Astrocyte (in vitro differentiated cells and primary cell): Measurements from ENCODE around the gene ANKRA2. TPM values are rescaled to one million over a fixed set of nuclear protein-coding genes. Genes with fewer than 3 reads are reported as not detected.

Experiments
- DNase-seq: peaks from one replicate; pipeline ENCODE4 v3.0.0-alpha.2; 2010; ENCODE audit warnings: low read depth
- FAIRE-seq: peaks from 2 replicates; lab custom pipeline; 2011; peaks lifted over from hg19 to GRCh38; lab: Jason Lieb, UNC
- H2AFZ ChIP-seq: 2 replicates; pipeline ENCODE4 v1.6.0; 2012; ENCODE audit warnings: low read depth, low read length, inconsistent platforms
- H3K27ac ChIP-seq: 2 replicates; pipeline ENCODE4 v1.5.1; 2011; ENCODE audit warnings: low read depth, low read length, inconsistent platforms
- H3K27me3 ChIP-seq: 2 replicates; pipeline ENCODE4 v1.6.0; 2011; ENCODE audit warnings: low read length, inconsistent platforms; ENCODE audit not compliant: insufficient read depth
- H3K36me3 ChIP-seq: 2 replicates; pipeline ENCODE4 v1.5.1; 2011; ENCODE audit warnings: low read length, inconsistent platforms; ENCODE audit not compliant: insufficient read depth
- H3K4me1 ChIP-seq: 2 replicates; pipeline ENCODE4 v1.5.1; 2011; ENCODE audit warnings: low read length, inconsistent platforms; ENCODE audit not compliant: insufficient read depth
- H3K4me2 ChIP-seq: 2 replicates; pipeline ENCODE4 v1.6.0; 2012; ENCODE audit warnings: low read length, inconsistent platforms
- H3K4me3 ChIP-seq: 2 replicates; pipeline ENCODE4 v1.5.1; 2011; ENCODE audit warnings: low read depth, mild to moderate bottlenecking, low read length, inconsistent platforms; ENCODE audit not compliant: insufficient read depth
- H3K79me2 ChIP-seq: 2 replicates; pipeline ENCODE4 v1.6.0; 2012; ENCODE audit warnings: mild to moderate bottlenecking, low read length, inconsistent platforms; ENCODE audit not compliant: insufficient read depth
- H3K9ac ChIP-seq: 2 replicates; pipeline ENCODE4 v1.6.0; 2012; ENCODE audit warnings: mild to moderate bottlenecking, low read length, inconsistent platforms
- H3K9me3 ChIP-seq: 2 replicates; pipeline ENCODE4 v1.5.1; 2012; ENCODE audit warnings: low read depth, mild to moderate bottlenecking, low read length, inconsistent platforms; ENCODE audit not compliant: insufficient read depth
- H4K20me1 ChIP-seq: 2 replicates; pipeline ENCODE4 v1.6.0; 2012; ENCODE audit warnings: low read length, inconsistent platforms; ENCODE audit not compliant: insufficient read depth
- H3K27ac Mint-ChIP-seq: one replicate; pipeline ENCODE4 v1.8.0; 2021; ENCODE audit warnings: mild to moderate bottlenecking, mixed read lengths; ENCODE audit not compliant: unreplicated experiment
- H3K27me3 Mint-ChIP-seq: one replicate; pipeline ENCODE4 v1.8.0; 2021; ENCODE audit warnings: low read depth, mixed read lengths; ENCODE audit not compliant: unreplicated experiment
- H3K36me3 Mint-ChIP-seq: one replicate; pipeline ENCODE4 v1.8.0; 2021; ENCODE audit warnings: low read depth, mixed read lengths; ENCODE audit not compliant: unreplicated experiment
- H3K4me1 Mint-ChIP-seq: one replicate; pipeline ENCODE4 v1.8.0; 2021; ENCODE audit warnings: low read depth, mixed read lengths; ENCODE audit not compliant: unreplicated experiment
- H3K4me3 Mint-ChIP-seq: one replicate; pipeline ENCODE4 v1.8.0; 2021; ENCODE audit warnings: mild to moderate bottlenecking, moderate library complexity, mixed read lengths; ENCODE audit not compliant: unreplicated experiment
- H3K9me3 Mint-ChIP-seq: one replicate; pipeline ENCODE4 v1.8.0; 2021; ENCODE audit warnings: mild to moderate bottlenecking, mixed read lengths; ENCODE audit not compliant: unreplicated experiment
- CTCF ChIP-seq: IDR thresholded peaks from 2 replicates; pipeline ENCODE4 v1.5.1; 2011; ENCODE audit warnings: low read depth, mild to moderate bottlenecking, inconsistent platforms, low read length, moderate library complexity; ENCODE audit not compliant: insufficient read depth
- EZH2 ChIP-seq: IDR thresholded peaks from 2 replicates; pipeline ENCODE4 v1.6.1; 2012; ENCODE audit warnings: mild to moderate bottlenecking, low read length, inconsistent platforms; ENCODE audit not compliant: insufficient read depth
- total RNA-seq: library from RNA; stranded (reverse); gene quantifications from 2 replicates; pipeline ENCODE4 v1.2.1, GENCODE V29; 2021

Gene ANKRA2
- total RNA-seq, 1 donor from 2014 or later: 12.7 TPM

GRCh38 chr5:73596705-73597328 lies 31.4 kb upstream of the ANKRA2 start:
- Histone ChIP-seq H3K4me1 (peaks cover 7% of the 10 kb centered on the region), H3K4me2 (no peak overlapping the region), H3K9ac (no peak overlapping the region), H2AFZ (no peak overlapping the region), H3K27ac (no peak overlapping the region), H3K4me3 (no peak overlapping the region), H3K9me3 (no peaks in the 10 kb centered on the region), H3K36me3 (no peaks in the 10 kb centered on the region), H3K27me3 (no peaks in the 10 kb centered on the region), H3K79me2 (no peaks in the 10 kb centered on the region), H4K20me1 (no peaks in the 10 kb centered on the region)
- Mint-ChIP-seq H3K27me3 (no peaks in the 10 kb centered on the region), H3K4me3 (no peak overlapping the region), H3K9me3 (no peaks in the 10 kb centered on the region), H3K4me1 (peaks cover 5% of the 10 kb centered on the region), H3K36me3 (no peaks in the 10 kb centered on the region), H3K27ac (no peak overlapping the region)
- DNase-seq (peak; percentile 10), FAIRE-seq (no peak)
- TF ChIP-seq EZH2 (no peak), CTCF (peak; percentile 51)

- no peak overlapping the region for H3K4me3 Mint-ChIP-seq
- Histone ChIP-seq H3K27me3 (no peaks in the 10 kb centered on the region), H3K36me3 (no peaks in the 10 kb centered on the region), H3K9me3 (no peaks in the 10 kb centered on the region), H3K4me3 (no peak overlapping the region), H3K4me2 (peak overlapping the region; percentile 36), H3K4me1 (peaks cover 13% of the 10 kb centered on the region), H3K27ac (no peak overlapping the region), H3K79me2 (no peaks in the 10 kb centered on the region), H4K20me1 (no peaks in the 10 kb centered on the region), H3K9ac (no peak overlapping the region), H2AFZ (no peak overlapping the region)
- no peaks in the 10 kb centered on the region for H3K9me3 Mint-ChIP-seq
- peak; percentile 32 for FAIRE-seq
- TF ChIP-seq EZH2 (no peak), CTCF (no peak)
- H3K27ac Mint-ChIP-seq: peak overlapping the region; percentile 21
- peak; percentile 39 for DNase-seq
- H3K36me3 Mint-ChIP-seq: peaks cover 2% of the 10 kb centered on the region
- no peaks in the 10 kb centered on the region for H3K27me3 Mint-ChIP-seq
- peaks cover 5% of the 10 kb centered on the region for H3K4me1 Mint-ChIP-seq
Observed at GRCh38 chr5:73592551-73592950, 27.1 kb upstream of the ANKRA2 start.
